HepG2 (cell line): ENCODE results near the gene SLC25A51. TPM values are rescaled to one million over a fixed set of nuclear protein-coding genes. Genes with fewer than 3 reads are reported as not detected.

ENCODE experiments used
- ATAC-seq: fragments of 200-7000 bp; cut with Tn5 transposase; 3 replicates; pipeline ENCODE4 v1.9.1; 2020; ENCODE audit warnings: mild to moderate bottlenecking, moderate library complexity
- BruUV-seq: library from RNA; stranded (reverse); fragments of 400-500 nt; replicated peaks from 2 replicates; lab custom pipeline; 2021; lab: Mats Ljungman, UMichigan
- CTCF ChIA-PET: fragments of 300-600 bp; formaldehyde crosslinking; extraction: SDS; loops from one replicate; lab custom pipeline; 2021; ENCODE audit warnings: low total read pairs, inconsistent platforms, low intra/inter-chr PET ratio; lab: Yijun Ruan, JAX
- POLR2A ChIA-PET: fragments of 350-600 bp; sonication (Branson Sonifier 250); formaldehyde crosslinking; loops from one replicate; lab custom pipeline; 2020; ENCODE audit warnings: antibody characterized with exemption, inconsistent platforms; lab: Yijun Ruan, JAX
- DNase-seq: peaks from one replicate; pipeline ENCODE4 v3.0.0-alpha.2; 2015; ENCODE audit warnings: low spot score
- FAIRE-seq: peaks from 3 replicates; lab custom pipeline; 2011; peaks lifted over from hg19 to GRCh38; lab: Jason Lieb, UNC
- H2AFZ ChIP-seq: one replicate; pipeline ENCODE4 v1.6.1; 2011; ENCODE audit warnings: low read length, inconsistent platforms
- H3K27ac ChIP-seq: fragments of 300-600 bp; 3 replicates; pipeline ENCODE4 v1.8.0; 2011; ENCODE audit warnings: mixed run types, mild to moderate bottlenecking, mixed read lengths, low read length, inconsistent platforms; ENCODE audit not compliant: insufficient read depth; ENCODE audit errors: extremely low read length
- H3K27me3 ChIP-seq, 2 experiments: fragments of 200-600 bp in 1 of 2; 2 replicates in 1 of 2; 3 replicates in 1 of 2; pipeline versions ENCODE4 v1.6.0 to v1.8.0; 2011; ENCODE audit warnings: low read length in 2 of 2, mild to moderate bottlenecking in 2 of 2, moderate library complexity in 2 of 2, inconsistent platforms in 1 of 2; ENCODE audit not compliant: insufficient read depth in 2 of 2, control insufficient read depth in 1 of 2
- H3K36me3 ChIP-seq, 2 experiments: fragments of 200-600 bp in 1 of 2; replicated peaks in 1 of 2; 2 replicates in 1 of 2; 3 replicates in 1 of 2; pipeline versions ENCODE4 v1.5.1 to v1.8.0; 2011; ENCODE audit warnings: low read length in 2 of 2, inconsistent platforms in 1 of 2; ENCODE audit not compliant: insufficient read depth in 2 of 2, control insufficient read depth in 1 of 2
- H3K4me1 ChIP-seq: 2 replicates; pipeline ENCODE4 v1.5.1; 2012; ENCODE audit warnings: low read length, inconsistent platforms; ENCODE audit not compliant: insufficient read depth
- H3K4me2 ChIP-seq: 2 replicates; pipeline ENCODE4 v1.6.0; 2011; ENCODE audit warnings: low read depth, low read length, inconsistent platforms
- H3K4me3 ChIP-seq, 3 experiments: fragments of 200-600 bp in 1 of 3; sonication (generic), shearing (Covaris generic) in 1 of 3; replicated peaks in 1 of 3; 2 replicates each; pipeline ENCODE4 v1.5.1; 2011 to 2016; ENCODE audit warnings: low read length in 3 of 3, inconsistent platforms in 2 of 3, low read depth in 2 of 3, mild to moderate bottlenecking in 2 of 3, control low read depth in 1 of 3, mixed read lengths in 1 of 3; ENCODE audit not compliant: insufficient read depth in 1 of 3
- H3K79me2 ChIP-seq: one replicate; pipeline ENCODE4 v1.6.1; 2011; ENCODE audit warnings: low read length, inconsistent platforms; ENCODE audit not compliant: insufficient read depth
- H3K9ac ChIP-seq: 2 replicates; pipeline ENCODE4 v1.6.0; 2011; ENCODE audit warnings: mild to moderate bottlenecking, low read depth, low read length, inconsistent platforms; ENCODE audit not compliant: insufficient read depth
- H3K9me3 ChIP-seq: 2 replicates; pipeline ENCODE4 v1.5.1; 2012; ENCODE audit warnings: mild to moderate bottlenecking, low read length
- H4K20me1 ChIP-seq: 2 replicates; pipeline ENCODE4 v1.6.0; 2011; ENCODE audit warnings: inconsistent platforms, mild to moderate bottlenecking, low read length, moderate library complexity; ENCODE audit not compliant: insufficient read depth
- ARHGAP35 ChIP-seq: sonication (generic); formaldehyde crosslinking; IDR thresholded peaks from 2 replicates; pipeline ENCODE4 v1.9.0; 2022; ENCODE audit warnings: mild to moderate bottlenecking, inconsistent platforms, moderate library complexity, missing genetic modification reagents, borderline replicate concordance
- CEBPB ChIP-seq: IDR thresholded peaks from 2 replicates; pipeline ENCODE4 v1.6.1; 2011; ENCODE audit warnings: low read depth, low read length, improper control_type of control experiment, borderline replicate concordance
- CEBPG ChIP-seq: IDR thresholded peaks from 2 replicates; pipeline ENCODE4 v1.6.1; 2016
- NCOA1 ChIP-seq: sonication (generic); formaldehyde crosslinking; IDR thresholded peaks from 2 replicates; pipeline ENCODE4 v1.9.0; 2021; ENCODE audit warnings: missing genetic modification reagents
- NFYB ChIP-seq: sonication (generic); formaldehyde crosslinking; IDR thresholded peaks from 2 replicates; pipeline ENCODE4 v1.4.0; 2020; ENCODE audit warnings: missing genetic modification reagents
- RBM22 ChIP-seq: fragments of 200-400 bp; formaldehyde crosslinking; optimal IDR thresholded peaks from 2 replicates; pipeline ENCODE3; 2017; ENCODE audit warnings: mild to moderate bottlenecking, low read length, moderate library complexity
- RORA ChIP-seq: sonication (generic); formaldehyde crosslinking; IDR thresholded peaks from 2 replicates; pipeline ENCODE4 v1.5.0; 2020; ENCODE audit warnings: mild to moderate bottlenecking, missing genetic modification reagents, moderate library complexity
- SMAD9 ChIP-seq: sonication (generic); formaldehyde crosslinking; IDR thresholded peaks from 2 replicates; pipeline ENCODE4 v1.5.1; 2020; ENCODE audit warnings: mild to moderate bottlenecking, missing genetic modification reagents
- SP5 ChIP-seq: IDR thresholded peaks from 2 replicates; pipeline ENCODE4 v1.6.1; 2016; ENCODE audit warnings: low read depth, borderline replicate concordance
- STAT5B ChIP-seq: sonication (generic); formaldehyde crosslinking; IDR thresholded peaks from 2 replicates; pipeline ENCODE4 v1.4.0; 2020; ENCODE audit warnings: missing genetic modification reagents
- SUZ12 ChIP-seq: fragments of 150-350 bp; IDR thresholded peaks from 2 replicates; pipeline ENCODE4 v1.6.1; 2014; ENCODE audit warnings: low read depth, low read length
- ZFP91 ChIP-seq: sonication (generic); formaldehyde crosslinking; IDR thresholded peaks from 2 replicates; pipeline ENCODE4 v1.9.0; 2022; ENCODE audit warnings: missing genetic modification reagents, mild to moderate bottlenecking, borderline replicate concordance
- ZNF230 ChIP-seq: sonication (generic); formaldehyde crosslinking; IDR thresholded peaks from 2 replicates; pipeline ENCODE4 v1.4.0; 2020; ENCODE audit warnings: mild to moderate bottlenecking, missing genetic modification reagents
- ZNF317 ChIP-seq: sonication (generic); formaldehyde crosslinking; IDR thresholded peaks from 2 replicates; pipeline ENCODE4 v1.5.0; 2020; ENCODE audit warnings: mild to moderate bottlenecking, missing genetic modification reagents
- ZNF329 ChIP-seq: sonication (generic); formaldehyde crosslinking; IDR thresholded peaks from 2 replicates; pipeline ENCODE4 v1.9.0; 2021; ENCODE audit warnings: low read depth, mild to moderate bottlenecking, missing genetic modification reagents
- ZNF589 ChIP-seq: sonication (generic); formaldehyde crosslinking; conservative IDR thresholded peaks from 2 replicates; pipeline ENCODE4 v1.8.0; 2022; ENCODE audit warnings: mild to moderate bottlenecking, moderate library complexity, missing genetic modification reagents
- WGBS: methylation state at CpG from one replicate; pipeline ENCODE4 v1.1.6; 2017; ENCODE audit warnings: low lambda C conversion rate; 5-methylcytosine and 5-hydroxymethylcytosine counted together
- in situ Hi-C: cut with HindIII; loops from 2 replicates; pipeline ENCODE4 v1.10.0; 2017; ENCODE audit warnings: low pct_unique_long_range_greater_than_20kb; ENCODE audit not compliant: extremely low pct_ligation_motif_present
- intact Hi-C: fragments of 100-400 bp; cut with micrococcal nuclease; formaldehyde crosslinking; loops from one replicate; pipeline ENCODE4 v1.10.0; 2022; ENCODE audit not compliant: unreplicated experiment
- polyA plus RNA-seq, 8 experiments: library from polyadenylated mRNA; depleted of rRNA in 3 of 8; stranded (reverse) in 7 of 8; unstranded in 1 of 8; fragments of >200 nt; fragmentation: Illumina TruSeq in 4 of 8; extraction: Trizol in 4 of 8; gene quantifications; 2 replicates each; pipeline versions ENCODE4 v1.2.1 to v1.2.3, GENCODE V29; 2011 to 2016; ENCODE audit warnings: low read depth in 4 of 8, missing spikeins in 1 of 8, mixed read lengths in 1 of 8; ENCODE audit not compliant: insufficient read depth in 1 of 8
- total RNA-seq, 5 experiments: library from RNA; depleted of rRNA; stranded (reverse); fragments of >200 nt; fragmentation: Illumina TruSeq; extraction: Trizol; gene quantifications; 2 replicates each; pipeline ENCODE4 v1.2.3, GENCODE V29; 2016; ENCODE audit warnings: low read depth in 1 of 5

Gene SLC25A51
- total and polyA plus RNA-seq, 2 of the 13 experiments (the other 11 are each of a cell fraction or from before 2014, with no cell fraction given), result 14.6 to 37.7 TPM

GRCh38 chr9:37939575-37940095, 35.7 kb upstream of the SLC25A51 start:
- Histone ChIP-seq H3K36me3 (peaks cover 39 to 95% of the 10 kb centered on the region in 2 experiments), H3K4me2 (no peak overlapping the region), H3K9ac (no peak overlapping the region), H3K27ac (peak overlapping the region; percentile 8), H3K4me1 (peaks cover 32% of the 10 kb centered on the region), H3K27me3 (no peaks in the 10 kb centered on the region), H4K20me1 (peaks cover 9% of the 10 kb centered on the region; the same call in 1 of the 2 replicates), H2AFZ (no peak overlapping the region), H3K79me2 (no peaks in the 10 kb centered on the region), H3K4me3 (no peak overlapping the region), H3K9me3 (no peaks in the 10 kb centered on the region)
- no TSS peak for BruUV-seq
- FAIRE-seq (peak; percentile 53), DNase-seq (peak; percentile 13), ATAC-seq (no peak)
- intact Hi-C loops, result no loop called here
- ChIA-PET POLR2A (no interaction called here), CTCF (no interaction called here)
- TF ChIP-seq ZNF589 (CRISPR knock-in tag) (no peak), CEBPB (peak; percentile 86), RBM22 (peak; percentile 3), CEBPG (peak; percentile 62)
- in situ Hi-C loops, result no loop called here
- 68% methylated on average over 5 of the region's 6 CpGs for WGBS

- CTCF ChIA-PET, result no interaction called here
- no peak overlapping the region for H3K9ac ChIP-seq
- TF ChIP-seq SUZ12 (no peak), ARHGAP35 (CRISPR knock-in tag) (no peak), ZFP91 (CRISPR knock-in tag) (no peak), ZNF329 (CRISPR knock-in tag) (no peak), SP5 (CRISPR knock-in tag) (no peak), NFYB (CRISPR knock-in tag) (no peak), RORA (CRISPR knock-in tag) (no peak), NCOA1 (CRISPR knock-in tag) (no peak), ZNF230 (CRISPR knock-in tag) (no peak), SMAD9 (CRISPR knock-in tag) (no peak), STAT5B (no peak), ZNF317 (CRISPR knock-in tag) (no peak)
These were observed 34.4 kb upstream of the SLC25A51 start for GRCh38 chr9:37938121-37938891.

More at GRCh38 chr9:37938121-37938891, 34.4 kb upstream of the SLC25A51 start:
- FAIRE-seq, result no peak
- DNase-seq, result no peak
- Histone ChIP-seq H3K4me3 (no peak overlapping the region), H3K4me2 (no peak overlapping the region), H3K79me2 (no peaks in the 10 kb centered on the region), H4K20me1 (peaks cover 9% of the 10 kb centered on the region; the same call in 1 of the 2 replicates), H2AFZ (no peak overlapping the region), H3K27me3 (no peaks in the 10 kb centered on the region), H3K27ac (no peak overlapping the region), H3K36me3 (peaks cover 31 to 91% of the 10 kb centered on the region in 2 experiments), H3K4me1 (peaks cover 32% of the 10 kb centered on the region), H3K9me3 (no peaks in the 10 kb centered on the region)
- BruUV-seq, result no TSS peak
- intact Hi-C loops, result no loop called here
- POLR2A ChIA-PET, result no interaction called here
- 98% methylated on average over 21 of the region's 22 CpGs for WGBS
- no peak for ATAC-seq
- in situ Hi-C loops, result no loop called here
